Astrocyte of the cerebellum (primary cell): ENCODE measurements around the gene USP17L12.
"Not testable (repeated sequence)": the region's sequence is repeated elsewhere in the genome, so short reads cannot be mapped to it uniquely, and the experiment has no call there.

Experiments
- DNase-seq: peaks from one replicate; pipeline ENCODE4 v3.0.0-alpha.2; 2011; ENCODE audit warnings: low read depth
- H3K4me3 ChIP-seq: 2 replicates; pipeline ENCODE4 v1.5.1; 2011; ENCODE audit warnings: mild to moderate bottlenecking, low read depth, low read length, moderate library complexity
- in situ Hi-C: cut with HindIII; loops from 2 replicates; pipeline ENCODE4 v1.10.0; 2017; ENCODE audit warnings: low sequenced_read_pairs

The USP17L12 gene, protein sequence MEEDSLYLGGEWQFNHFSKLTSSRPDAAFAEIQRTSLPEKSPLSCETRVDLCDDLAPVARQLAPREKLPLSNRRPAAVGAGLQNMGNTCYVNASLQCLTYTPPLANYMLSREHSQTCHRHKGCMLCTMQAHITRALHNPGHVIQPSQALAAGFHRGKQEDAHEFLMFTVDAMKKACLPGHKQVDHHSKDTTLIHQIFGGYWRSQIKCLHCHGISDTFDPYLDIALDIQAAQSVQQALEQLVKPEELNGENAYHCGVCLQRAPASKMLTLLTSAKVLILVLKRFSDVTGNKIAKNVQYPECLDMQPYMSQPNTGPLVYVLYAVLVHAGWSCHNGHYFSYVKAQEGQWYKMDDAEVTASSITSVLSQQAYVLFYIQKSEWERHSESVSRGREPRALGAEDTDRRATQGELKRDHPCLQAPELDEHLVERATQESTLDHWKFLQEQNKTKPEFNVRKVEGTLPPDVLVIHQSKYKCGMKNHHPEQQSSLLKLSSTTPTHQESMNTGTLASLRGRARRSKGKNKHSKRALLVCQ

DNA sequence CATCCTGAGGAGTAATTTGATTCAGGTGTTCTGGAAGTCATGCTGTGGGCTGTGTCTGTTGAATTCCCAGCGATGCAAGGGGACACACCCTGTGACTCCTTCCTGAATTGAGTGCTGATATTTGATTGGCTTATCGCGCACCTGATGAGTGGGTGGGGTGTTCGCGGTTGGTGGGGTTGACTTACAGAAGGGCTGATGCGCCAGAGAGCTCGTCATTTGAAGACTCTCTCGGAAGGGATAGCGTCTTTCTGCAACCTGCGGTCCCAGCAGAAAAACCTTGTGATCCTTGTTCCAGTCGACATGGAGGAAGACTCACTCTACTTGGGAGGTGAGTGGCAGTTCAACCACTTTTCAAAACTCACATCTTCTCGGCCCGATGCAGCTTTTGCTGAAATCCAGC lies at the start of gene USP17L12:
TSS of gene USP17L12 (plus strand) at position 301 of the 400 bp plus-strand sequence. CDS start at position 301, 0 bp downstream.
- DNase-seq, H3K4me3 ChIP-seq, in situ Hi-C loops: not testable (repeated sequence)

DNA sequence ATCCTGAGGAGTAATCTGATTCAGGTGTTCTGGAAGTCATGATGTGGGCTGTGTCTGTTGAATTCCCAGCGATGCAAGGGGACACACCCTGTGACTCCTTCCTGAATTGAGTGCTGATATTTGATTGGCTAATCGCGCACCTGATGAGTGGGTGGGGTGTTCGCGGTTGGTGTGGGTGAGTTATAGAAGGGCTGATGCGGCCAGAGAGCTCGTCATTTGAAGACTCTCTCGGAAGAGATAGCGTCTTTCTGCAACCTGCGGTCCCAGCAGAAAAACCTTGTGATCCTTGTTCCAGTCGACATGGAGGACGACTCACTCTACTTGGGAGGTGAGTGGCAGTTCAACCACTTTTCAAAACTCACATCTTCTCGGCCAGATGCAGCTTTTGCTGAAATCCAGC lies 9.6 kb upstream of the USP17L12 start, which contains the start of gene USP17L10:
TSS of gene USP17L10 (plus strand) at position 301 of the 400 bp plus-strand sequence. CDS start at position 301, 0 bp downstream.
- H3K4me3 ChIP-seq, DNase-seq, in situ Hi-C loops: not testable (repeated sequence)

DNA sequence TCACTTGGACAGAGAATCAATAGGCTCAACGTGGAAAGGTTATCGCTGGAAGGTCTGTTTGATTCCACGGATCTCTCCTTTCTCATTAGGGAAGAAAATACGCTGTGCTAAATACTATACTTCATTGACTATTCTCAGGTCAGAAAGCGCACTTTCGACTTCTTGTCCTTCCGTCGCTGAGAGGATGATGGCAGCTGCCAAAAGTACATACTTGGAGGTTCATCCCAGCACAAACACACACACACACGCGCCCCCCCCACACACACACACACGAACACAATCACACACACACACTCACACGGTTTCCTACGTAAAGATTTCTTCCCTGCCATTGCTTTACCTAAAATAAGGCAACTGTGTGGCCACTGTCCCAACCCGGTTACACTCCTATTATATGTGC lies 5.3 kb upstream of the USP17L12 start:
- H3K4me3 ChIP-seq, in situ Hi-C loops, DNase-seq: not testable (repeated sequence)

DNA sequence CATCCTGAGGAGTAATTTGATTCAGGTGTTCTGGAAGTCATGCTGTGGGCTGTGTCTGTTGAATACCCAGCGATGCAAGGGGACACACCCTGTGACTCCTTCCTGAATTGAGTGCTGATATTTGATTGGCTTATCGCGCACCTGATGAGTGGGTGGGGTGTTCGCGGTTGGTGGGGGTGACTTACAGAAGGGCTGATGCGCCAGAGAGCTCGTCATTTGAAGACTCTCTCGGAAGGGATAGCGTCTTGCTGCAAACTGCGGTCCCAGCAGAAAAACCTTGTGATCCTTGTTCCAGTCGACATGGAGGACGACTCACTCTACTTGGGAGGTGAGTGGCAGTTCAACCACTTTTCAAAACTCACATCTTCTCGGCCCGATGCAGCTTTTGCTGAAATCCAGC lies 4.8 kb upstream of the USP17L12 start, which contains the start of gene USP17L11:
TSS of gene USP17L11 (plus strand) at position 301 of the 400 bp plus-strand sequence. CDS start at position 301, 0 bp downstream.
- in situ Hi-C loops, DNase-seq: not testable (repeated sequence)

DNA sequence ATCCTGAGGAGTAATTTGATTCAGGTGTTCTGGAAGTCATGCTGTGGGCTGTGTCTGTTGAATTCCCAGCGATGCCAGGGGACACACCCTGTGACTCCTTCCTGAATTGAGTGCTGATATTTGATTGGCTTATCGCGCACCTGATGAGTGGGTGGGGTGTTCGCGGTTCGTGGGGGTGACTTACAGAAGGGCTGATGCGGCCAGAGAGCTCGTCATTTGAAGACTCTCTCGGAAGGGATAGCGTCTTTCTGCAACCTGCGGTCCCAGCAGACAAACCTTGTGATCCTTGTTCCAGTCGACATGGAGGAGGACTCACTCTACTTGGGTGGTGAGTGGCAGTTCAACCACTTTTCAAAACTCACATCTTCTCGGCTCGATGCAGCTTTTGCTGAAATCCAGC lies 4.6 kb downstream of the USP17L12 start, which contains the start of gene USP17L13:
TSS of gene USP17L13 (plus strand) at position 301 of the 400 bp plus-strand sequence. CDS start at position 301, 0 bp downstream.
- in situ Hi-C loops, H3K4me3 ChIP-seq, DNase-seq: not testable (repeated sequence)

More for the DNA sequence above, 4.8 kb upstream of the USP17L12 start, which contains the start of gene USP17L11:
- not testable (repeated sequence) for H3K4me3 ChIP-seq

DNA sequence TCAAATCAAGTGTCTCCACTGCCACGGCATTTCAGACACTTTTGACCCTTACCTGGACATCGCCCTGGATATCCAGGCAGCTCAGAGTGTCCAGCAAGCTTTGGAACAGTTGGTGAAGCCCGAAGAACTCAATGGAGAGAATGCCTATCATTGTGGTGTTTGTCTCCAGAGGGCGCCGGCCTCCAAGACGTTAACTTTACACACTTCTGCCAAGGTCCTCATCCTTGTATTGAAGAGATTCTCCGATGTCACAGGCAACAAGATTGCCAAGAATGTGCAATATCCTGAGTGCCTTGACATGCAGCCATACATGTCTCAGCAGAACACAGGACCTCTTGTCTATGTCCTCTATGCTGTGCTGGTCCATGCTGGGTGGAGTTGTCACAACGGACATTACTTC lies 10.3 kb downstream of the USP17L12 start:
- H3K4me3 ChIP-seq, DNase-seq, in situ Hi-C loops: not testable (repeated sequence)

DNA sequence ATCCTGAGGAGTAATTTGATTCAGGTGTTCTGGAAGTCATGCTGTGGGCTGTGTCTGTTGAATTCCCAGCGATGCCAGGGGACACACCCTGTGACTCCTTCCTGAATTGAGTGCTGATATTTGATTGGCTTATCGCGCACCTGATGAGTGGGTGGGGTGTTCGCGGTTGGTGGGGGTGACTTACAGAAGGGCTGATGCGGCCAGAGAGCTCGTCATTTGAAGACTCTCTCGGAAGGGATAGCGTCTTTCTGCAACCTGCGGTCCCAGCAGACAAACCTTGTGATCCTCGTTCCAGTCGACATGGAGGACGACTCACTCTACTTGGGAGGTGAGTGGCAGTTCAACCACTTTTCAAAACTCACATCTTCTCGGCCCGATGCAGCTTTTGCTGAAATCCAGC lies 14.1 kb downstream of the USP17L12 start, which contains the start of gene USP17L15:
TSS of gene USP17L15 (plus strand) at position 301 of the 400 bp plus-strand sequence. CDS start at position 301, 0 bp downstream.
- DNase-seq, in situ Hi-C loops, H3K4me3 ChIP-seq: not testable (repeated sequence)

DNA sequence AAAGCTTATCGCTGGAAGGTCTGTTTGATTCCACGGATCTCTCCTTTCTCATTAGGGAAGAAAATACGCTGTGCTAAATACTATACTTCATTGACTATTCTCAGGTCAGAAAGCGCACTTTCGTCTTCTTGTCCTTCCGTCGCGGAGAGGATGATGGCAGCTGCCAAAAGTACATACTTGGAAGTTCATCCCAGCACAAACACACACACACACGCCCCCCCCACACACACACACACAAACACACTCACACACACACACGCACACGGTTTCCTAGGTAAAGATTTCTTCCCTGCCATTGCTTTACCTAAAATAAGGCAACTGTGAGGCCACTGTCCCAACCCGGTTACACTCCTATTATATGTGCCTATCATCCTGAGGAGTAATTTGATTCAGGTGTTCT lies 18.5 kb downstream of the USP17L12 start:
- H3K4me3 ChIP-seq, in situ Hi-C loops, DNase-seq: not testable (repeated sequence)

DNA sequence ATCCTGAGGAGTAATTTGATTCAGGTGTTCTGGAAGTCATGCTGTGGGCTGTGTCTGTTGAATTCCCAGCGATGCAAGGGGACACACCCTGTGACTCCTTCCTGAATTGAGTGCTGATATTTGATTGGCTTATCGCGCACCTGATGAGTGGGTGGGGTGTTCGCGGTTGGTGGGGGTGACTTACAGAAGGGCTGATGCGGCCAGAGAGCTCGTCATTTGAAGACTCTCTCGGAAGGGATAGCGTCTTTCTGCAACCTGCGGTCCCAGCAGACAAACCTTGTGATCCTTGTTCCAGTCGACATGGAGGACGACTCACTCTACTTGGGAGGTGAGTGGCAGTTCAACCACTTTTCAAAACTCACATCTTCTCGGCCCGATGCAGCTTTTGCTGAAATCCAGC lies 23.6 kb downstream of the USP17L12 start, which contains the start of gene USP17L17:
TSS of gene USP17L17 (plus strand) at position 301 of the 400 bp plus-strand sequence. CDS start at position 301, 0 bp downstream.
- in situ Hi-C loops, H3K4me3 ChIP-seq, DNase-seq: not testable (repeated sequence)

DNA sequence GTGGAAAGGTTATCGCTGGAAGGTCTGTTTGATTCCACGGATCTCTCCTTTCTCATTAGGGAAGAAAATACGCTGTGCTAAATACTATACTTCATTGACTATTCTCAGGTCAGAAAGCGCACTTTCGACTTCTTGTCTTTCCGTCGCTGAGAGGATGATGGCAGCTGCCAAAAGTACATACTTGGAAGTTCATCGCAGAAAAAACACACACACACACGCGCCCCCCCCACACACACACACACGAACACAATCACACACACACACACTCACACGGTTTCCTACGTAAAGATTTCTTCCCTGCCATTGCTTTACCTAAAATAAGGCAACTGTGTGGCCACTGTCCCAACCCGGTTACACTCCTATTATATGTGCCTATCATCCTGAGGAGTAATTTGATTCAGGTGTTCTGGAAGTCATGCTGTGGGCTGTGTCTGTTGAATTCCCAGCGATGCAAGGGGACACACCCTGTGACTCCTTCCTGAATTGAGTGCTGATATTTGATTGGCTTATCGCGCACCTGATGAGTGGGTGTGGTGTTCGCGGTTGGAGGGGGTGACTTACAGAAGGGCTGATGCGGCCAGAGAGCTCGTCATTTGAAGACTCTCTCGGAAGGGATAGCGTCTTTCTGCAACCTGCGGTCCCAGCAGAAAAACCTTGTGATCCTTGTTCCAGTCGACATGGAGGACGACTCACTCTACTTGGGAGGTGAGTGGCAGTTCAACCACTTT lies 28.2 kb downstream of the USP17L12 start, which contains the start of gene USP17L18:
TSS of gene USP17L18 (plus strand) at position 678 of the 728 bp plus-strand sequence. CDS start at position 678, 0 bp downstream.
- DNase-seq, H3K4me3 ChIP-seq, in situ Hi-C loops: not testable (repeated sequence)

DNA sequence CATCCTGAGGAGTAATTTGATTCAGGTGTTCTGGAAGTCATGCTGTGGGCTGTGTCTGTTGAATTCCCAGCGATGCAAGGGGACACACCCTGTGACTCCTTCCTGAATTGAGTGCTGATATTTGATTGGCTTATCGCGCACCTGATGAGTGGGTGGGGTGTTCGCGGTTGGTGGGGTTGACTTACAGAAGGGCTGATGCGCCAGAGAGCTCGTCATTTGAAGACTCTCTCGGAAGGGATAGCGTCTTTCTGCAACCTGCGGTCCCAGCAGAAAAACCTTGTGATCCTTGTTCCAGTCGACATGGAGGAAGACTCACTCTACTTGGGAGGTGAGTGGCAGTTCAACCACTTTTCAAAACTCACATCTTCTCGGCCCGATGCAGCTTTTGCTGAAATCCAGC lies 33.1 kb downstream of the USP17L12 start, which contains the start of gene USP17L19:
TSS of gene USP17L19 (plus strand) at position 301 of the 400 bp plus-strand sequence. CDS start at position 301, 0 bp downstream.
- in situ Hi-C loops, H3K4me3 ChIP-seq, DNase-seq: not testable (repeated sequence)

DNA sequence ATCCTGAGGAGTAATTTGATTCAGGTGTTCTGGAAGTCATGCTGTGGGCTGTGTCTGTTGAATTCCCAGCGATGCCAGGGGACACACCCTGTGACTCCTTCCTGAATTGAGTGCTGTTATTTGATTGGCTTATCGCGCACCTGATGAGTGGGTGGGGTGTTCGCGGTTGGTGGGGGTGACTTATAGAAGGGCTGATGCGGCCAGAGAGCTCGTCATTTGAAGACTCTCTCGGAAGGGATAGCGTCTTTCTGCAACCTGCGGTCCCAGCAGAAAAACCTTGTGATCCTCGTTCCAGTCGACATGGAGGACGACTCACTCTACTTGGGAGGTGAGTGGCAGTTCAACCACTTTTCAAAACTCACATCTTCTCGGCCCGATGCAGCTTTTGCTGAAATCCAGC lies 37.9 kb downstream of the USP17L12 start, which contains the start of gene USP17L20:
TSS of gene USP17L20 (plus strand) at position 301 of the 400 bp plus-strand sequence. CDS start at position 301, 0 bp downstream.
- H3K4me3 ChIP-seq, DNase-seq, in situ Hi-C loops: not testable (repeated sequence)

DNA sequence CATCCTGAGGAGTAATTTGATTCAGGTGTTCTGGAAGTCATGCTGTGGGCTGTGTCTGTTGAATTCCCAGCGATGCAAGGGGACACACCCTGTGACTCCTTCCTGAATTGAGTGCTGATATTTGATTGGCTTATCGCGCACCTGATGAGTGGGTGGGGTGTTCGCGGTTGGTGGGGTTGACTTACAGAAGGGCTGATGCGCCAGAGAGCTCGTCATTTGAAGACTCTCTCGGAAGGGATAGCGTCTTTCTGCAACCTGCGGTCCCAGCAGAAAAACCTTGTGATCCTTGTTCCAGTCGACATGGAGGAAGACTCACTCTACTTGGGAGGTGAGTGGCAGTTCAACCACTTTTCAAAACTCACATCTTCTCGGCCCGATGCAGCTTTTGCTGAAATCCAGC lies 42.6 kb downstream of the USP17L12 start, which contains the start of gene USP17L21:
TSS of gene USP17L21 (plus strand) at position 301 of the 400 bp plus-strand sequence. CDS start at position 301, 0 bp downstream.
- in situ Hi-C loops, DNase-seq, H3K4me3 ChIP-seq: not testable (repeated sequence)

DNA sequence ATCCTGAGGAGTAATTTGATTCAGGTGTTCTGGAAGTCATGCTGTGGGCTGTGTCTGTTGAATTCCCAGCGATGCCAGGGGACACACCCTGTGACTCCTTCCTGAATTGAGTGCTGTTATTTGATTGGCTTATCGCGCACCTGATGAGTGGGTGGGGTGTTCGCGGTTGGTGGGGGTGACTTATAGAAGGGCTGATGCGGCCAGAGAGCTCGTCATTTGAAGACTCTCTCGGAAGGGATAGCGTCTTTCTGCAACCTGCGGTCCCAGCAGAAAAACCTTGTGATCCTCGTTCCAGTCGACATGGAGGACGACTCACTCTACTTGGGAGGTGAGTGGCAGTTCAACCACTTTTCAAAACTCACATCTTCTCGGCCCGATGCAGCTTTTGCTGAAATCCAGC lies 47.4 kb downstream of the USP17L12 start, which contains the start of gene USP17L22:
TSS of gene USP17L22 (plus strand) at position 301 of the 400 bp plus-strand sequence. CDS start at position 301, 0 bp downstream.
- H3K4me3 ChIP-seq, in situ Hi-C loops, DNase-seq: not testable (repeated sequence)
